Gastrocnemius medialis (tissue), 4 donors: ENCODE measurements around the gene PRKAG2. TPM values are rescaled to one million over a fixed set of nuclear protein-coding genes. Genes with fewer than 3 reads are reported as not detected.

ENCODE experiments used
- ATAC-seq, 2 donors: fragments of 150-250 bp; one replicate each; pipeline ENCODE4 v1.9.1; 2016
- DNase-seq, 2 donors: peaks; one replicate each; pipeline ENCODE4 v3.0.0-alpha.2; 2019
- H3K27ac ChIP-seq, 4 donors: fragments of 200-600 bp; sonication (generic); 1 replicate in 1 of 4; 2 replicates in 3 of 4; pipeline ENCODE4 v1.5.1; 2016 to 2018; ENCODE audit warnings: mild to moderate bottlenecking in 2 of 4, moderate library complexity in 1 of 4
- H3K27me3 ChIP-seq, 3 donors: fragments of 200-600 bp; sonication (generic) in 2 of 3; 1 replicate in 1 of 3; 2 replicates in 2 of 3; pipeline versions ENCODE4 v1.5.1 to v1.6.0; 2016 to 2019; ENCODE audit warnings: mild to moderate bottlenecking in 1 of 3, moderate library complexity in 1 of 3
- H3K36me3 ChIP-seq, 2 donors: fragments of 200-600 bp; sonication (generic) in 1 of 2; one replicate each; pipeline ENCODE4 v1.5.1; 2017 to 2018
- H3K4me1 ChIP-seq, 2 donors: fragments of 200-600 bp; sonication (generic) in 1 of 2; one replicate each; pipeline ENCODE4 v1.5.1; 2016 to 2017; ENCODE audit warnings: mild to moderate bottlenecking in 2 of 2
- H3K4me3 ChIP-seq, 4 donors: fragments of 200-600 bp; sonication (generic) in 3 of 4; 1 replicate in 1 of 4; 2 replicates in 3 of 4; pipeline ENCODE4 v1.5.1; 2016 to 2019; ENCODE audit warnings: mild to moderate bottlenecking in 2 of 4
- H3K9me3 ChIP-seq, 3 donors: fragments of 200-600 bp; sonication (generic) in 2 of 3; 1 replicate in 1 of 3; 2 replicates in 2 of 3; pipeline ENCODE4 v1.5.1; 2016 to 2019
- POLR2A ChIP-seq, 2 donors: fragments of 450-650 bp; IDR thresholded peaks; one replicate each; pipeline ENCODE4 v1.6.1; 2017; ENCODE audit warnings: antibody characterized with exemption in 2 of 2, mild to moderate bottlenecking in 2 of 2, moderate library complexity in 2 of 2
- in situ Hi-C, 4 donors: fragments of 200-750 bp; cut with MboI; loops; one replicate each; pipeline versions ENCODE4 v1.15.0 to v1.8.0; 2017; ENCODE audit warnings: low sequenced_read_pairs in 4 of 4
- intact Hi-C: fragments of 100-400 bp; cut with DNase I; formaldehyde crosslinking; loops from one replicate; pipeline ENCODE4 v1.15.1; 2023; ENCODE audit warnings: low total_unique reads
- total RNA-seq, 4 donors: library from RNA; depleted of rRNA; stranded (reverse); fragments of >200 nt; gene quantifications; one replicate each; pipeline versions ENCODE4 v1.1.0 to v1.2.3, GENCODE V29; 2016
- TF ChIP-seq, protein P1 (sequence below), 5 experiments: fragments of 450-650 bp in 3 of 5; fragments of 200-600 bp in 2 of 5; sonication (generic) in 2 of 5; IDR thresholded peaks in 4 of 5; conservative IDR thresholded peaks in 1 of 5; 1 replicate in 4 of 5; 2 replicates in 1 of 5; pipeline ENCODE4 v1.5.1; 2016 to 2019; ENCODE audit warnings: antibody characterized with exemption in 5 of 5, mild to moderate bottlenecking in 3 of 5, moderate library complexity in 3 of 5

PRKAG2 gene
- total RNA-seq, 4 donors from 2014 or later: 5.3 to 32.6 (median 13.9) TPM

DNA sequence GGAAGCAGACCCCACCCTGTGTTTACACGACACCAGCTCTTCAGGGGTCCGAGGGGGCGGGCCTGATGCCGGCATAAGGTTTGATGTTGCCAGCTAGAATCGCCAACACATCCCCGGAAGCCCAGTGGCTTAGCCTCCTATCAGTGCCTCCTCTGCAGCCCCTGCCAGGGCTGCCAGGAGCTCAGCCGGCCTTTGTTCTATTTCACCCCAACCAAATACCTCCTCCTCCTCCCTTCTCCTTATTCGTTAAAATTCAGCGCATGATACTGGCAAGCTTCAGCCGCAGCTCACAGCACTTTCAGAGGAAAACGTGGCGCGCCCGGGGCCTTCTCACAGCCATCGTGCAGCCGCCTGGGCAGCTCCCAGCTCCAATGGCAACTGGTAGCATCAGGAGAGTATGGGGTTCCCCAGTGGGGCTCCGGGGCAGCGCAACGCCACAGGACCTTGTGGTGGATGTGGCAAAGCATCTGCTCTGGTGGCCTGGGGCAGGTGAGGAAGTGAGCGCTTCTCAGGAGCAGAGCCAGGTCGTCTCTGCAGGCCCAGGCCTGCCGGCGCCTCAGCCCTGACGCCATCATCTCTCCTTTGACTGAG, 180.9 kb downstream of the PRKAG2 start:
- ATAC-seq (no peak), DNase-seq (peak in 1 of 2 donors; percentile 21)
- Histone ChIP-seq H3K27ac (peak overlapping the region; percentile 80 to 93 (median 91)), H3K4me1 (peaks cover 16 to 19% of the 10 kb centered on the region in 2 donors), H3K9me3 (no peaks in the 10 kb centered on the region), H3K4me3 (no peak overlapping the region), H3K27me3 (no peaks in the 10 kb centered on the region), H3K36me3 (no peaks in the 10 kb centered on the region)
- intact Hi-C loops: loop anchor here (1.0 kb wide), 2 partner anchors 12 to 49 kb away; no protein-coding TSS in a partner anchor
- TF ChIP-seq POLR2A (IDR thresholded peaks at IDR 0.05): no peak
- TF ChIP-seq, protein P1, sequence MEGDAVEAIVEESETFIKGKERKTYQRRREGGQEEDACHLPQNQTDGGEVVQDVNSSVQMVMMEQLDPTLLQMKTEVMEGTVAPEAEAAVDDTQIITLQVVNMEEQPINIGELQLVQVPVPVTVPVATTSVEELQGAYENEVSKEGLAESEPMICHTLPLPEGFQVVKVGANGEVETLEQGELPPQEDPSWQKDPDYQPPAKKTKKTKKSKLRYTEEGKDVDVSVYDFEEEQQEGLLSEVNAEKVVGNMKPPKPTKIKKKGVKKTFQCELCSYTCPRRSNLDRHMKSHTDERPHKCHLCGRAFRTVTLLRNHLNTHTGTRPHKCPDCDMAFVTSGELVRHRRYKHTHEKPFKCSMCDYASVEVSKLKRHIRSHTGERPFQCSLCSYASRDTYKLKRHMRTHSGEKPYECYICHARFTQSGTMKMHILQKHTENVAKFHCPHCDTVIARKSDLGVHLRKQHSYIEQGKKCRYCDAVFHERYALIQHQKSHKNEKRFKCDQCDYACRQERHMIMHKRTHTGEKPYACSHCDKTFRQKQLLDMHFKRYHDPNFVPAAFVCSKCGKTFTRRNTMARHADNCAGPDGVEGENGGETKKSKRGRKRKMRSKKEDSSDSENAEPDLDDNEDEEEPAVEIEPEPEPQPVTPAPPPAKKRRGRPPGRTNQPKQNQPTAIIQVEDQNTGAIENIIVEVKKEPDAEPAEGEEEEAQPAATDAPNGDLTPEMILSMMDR (IDR thresholded peaks at IDR 0.05 in 4 of 5, conservative IDR thresholded peaks at IDR 0.05 in 1 of 5): no peak
- in situ Hi-C loops: no loop called here

DNA sequence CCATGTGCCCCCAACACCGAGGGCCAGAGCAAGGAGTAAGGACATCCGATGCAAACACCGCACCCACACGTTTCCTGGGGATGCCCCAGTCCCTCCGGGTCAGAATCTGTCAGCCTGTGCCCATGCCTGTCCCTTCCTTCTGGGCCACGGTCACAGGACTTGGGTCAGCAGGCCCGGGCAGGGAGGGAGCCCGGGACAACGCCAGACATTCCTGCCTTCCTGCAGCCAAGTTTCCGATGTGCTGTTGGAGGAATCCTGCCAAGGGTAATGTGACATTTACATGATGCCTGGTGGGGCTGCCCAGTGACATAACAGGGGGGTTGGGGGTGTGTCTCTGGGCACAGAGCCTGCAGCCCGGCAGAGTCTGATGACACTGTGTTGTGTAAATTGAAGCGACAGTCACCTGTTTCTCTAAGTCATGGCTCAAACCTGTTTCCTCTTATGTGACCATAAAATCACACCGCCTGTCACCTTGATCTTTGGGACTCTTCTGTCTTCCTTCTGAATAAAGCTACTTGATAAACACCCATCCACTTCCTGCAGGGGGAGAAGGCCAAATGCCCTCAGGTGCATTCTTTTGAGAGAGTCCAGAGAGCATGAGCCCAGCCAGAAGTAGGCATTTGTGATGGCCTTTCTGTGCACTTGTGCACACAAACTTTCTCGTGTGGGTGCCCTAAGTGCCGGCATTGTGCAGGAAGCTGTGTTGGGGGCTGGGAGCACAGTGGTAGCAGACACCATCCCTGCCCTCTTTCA, 181.9 kb downstream of the PRKAG2 start:
- Histone ChIP-seq H3K27me3 (no peaks in the 10 kb centered on the region), H3K9me3 (no peaks in the 10 kb centered on the region), H3K4me1 (peaks cover 16 to 19% of the 10 kb centered on the region in 2 donors), H3K36me3 (no peaks in the 10 kb centered on the region), H3K27ac (peak overlapping the region; percentile 80 to 93 (median 91)), H3K4me3 (no peak overlapping the region)
- intact Hi-C loops (loop anchor here (1.0 to 5.0 kb wide), 4 partner anchors 13 to 238 kb away; no protein-coding TSS in a partner anchor), in situ Hi-C loops (loop anchor here in 2 of 4 donors (5.0 kb wide), 2 partner anchors 52 to 57 kb away; no protein-coding TSS in a partner anchor)
- peak; percentile 90 to 93 for ATAC-seq
- DNase-seq: peak; percentile 94 to 98
- TF ChIP-seq, protein P1 (IDR thresholded peaks at IDR 0.05 in 4 of 5, conservative IDR thresholded peaks at IDR 0.05 in 1 of 5): peak in 3 of 5 experiments; percentile 7 to 59 (median 30)
- TF ChIP-seq POLR2A (IDR thresholded peaks at IDR 0.05): peak; percentile 4 to 52

DNA sequence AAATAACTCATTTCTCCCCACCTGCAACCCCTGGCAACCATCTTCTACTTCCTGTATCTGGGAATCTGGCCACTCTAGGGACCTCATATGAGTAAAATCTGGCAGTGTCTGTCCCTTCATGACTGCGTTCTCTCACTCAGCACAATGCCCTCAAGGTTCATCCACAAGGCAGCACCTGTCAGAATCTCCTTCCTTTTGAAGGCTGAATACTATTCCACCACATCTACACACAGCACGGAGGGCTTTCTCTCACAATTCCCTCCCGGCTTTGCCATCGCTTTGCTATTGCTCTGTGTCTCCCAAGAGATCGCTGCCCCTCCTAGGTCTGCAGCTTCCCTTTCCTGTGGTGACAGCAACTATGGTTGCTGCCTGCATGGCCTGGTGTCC, 182.5 kb downstream of the PRKAG2 start:
- Histone ChIP-seq H3K36me3 (no peaks in the 10 kb centered on the region), H3K4me1 (peaks cover 16 to 19% of the 10 kb centered on the region in 2 donors), H3K27ac (peak overlapping the region; percentile 79 to 91 (median 86)), H3K4me3 (no peak overlapping the region), H3K27me3 (no peaks in the 10 kb centered on the region), H3K9me3 (no peaks in the 10 kb centered on the region)
- intact Hi-C loops: loop anchor here (5.0 kb wide), 2 partner anchors 172 to 237 kb away; no protein-coding TSS in a partner anchor
- in situ Hi-C loops: loop anchor here in 2 of 4 donors (5.0 kb wide), 2 partner anchors 53 to 58 kb away; no protein-coding TSS in a partner anchor
- ATAC-seq (peak; percentile 3 to 13), DNase-seq (no peak)
- TF ChIP-seq POLR2A (IDR thresholded peaks at IDR 0.05): no peak
- TF ChIP-seq, protein P1 (IDR thresholded peaks at IDR 0.05 in 4 of 5, conservative IDR thresholded peaks at IDR 0.05 in 1 of 5): no peak

DNA sequence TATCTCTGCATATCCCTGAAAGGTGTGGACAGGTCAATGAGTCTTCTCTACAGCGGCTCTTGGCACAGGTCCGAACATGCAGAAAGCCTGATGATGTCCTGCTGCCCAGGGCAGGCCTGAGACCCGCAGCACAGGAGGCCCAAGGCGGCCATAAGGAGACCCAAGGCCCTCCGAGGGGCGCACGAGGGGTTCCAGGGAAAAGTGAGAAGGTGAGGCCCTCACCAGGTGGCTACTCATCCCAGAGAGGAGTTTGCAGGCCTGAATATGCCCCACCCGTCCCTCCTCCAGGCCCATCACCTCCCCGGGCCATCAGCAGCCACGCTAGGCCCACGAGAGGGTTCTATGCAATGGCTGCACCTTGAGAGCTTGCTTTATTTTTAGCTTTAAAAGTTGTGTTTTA, 183.8 kb downstream of the PRKAG2 start:
- peak overlapping the region in 1 of 4 donors; percentile 91 for H3K27ac ChIP-seq
- DNase-seq: no peak

More for the DNA sequence above, 183.8 kb downstream of the PRKAG2 start:
- ATAC-seq: no peak
- Histone ChIP-seq H3K4me3 (no peak overlapping the region), H3K9me3 (no peaks in the 10 kb centered on the region), H3K27me3 (no peaks in the 10 kb centered on the region), H3K36me3 (no peaks in the 10 kb centered on the region), H3K4me1 (peaks cover 19 to 22% of the 10 kb centered on the region in 2 donors)
- TF ChIP-seq POLR2A (IDR thresholded peaks at IDR 0.05): no peak
- in situ Hi-C loops: loop anchor here in 2 of 4 donors (5.0 kb wide), 2 partner anchors 54 to 59 kb away; no protein-coding TSS in a partner anchor
- intact Hi-C loops: loop anchor here (5.0 kb wide), 2 partner anchors 171 to 236 kb away; no protein-coding TSS in a partner anchor
